Measurements from ENCODE around the gene SERPINA5. TPM values are rescaled to one million over a fixed set of nuclear protein-coding genes. Genes with fewer than 3 reads are reported as not detected.

SERPINA5 gene
- total RNA-seq, 1 experiment from 2014 or later = 1.5 TPM

DNA sequence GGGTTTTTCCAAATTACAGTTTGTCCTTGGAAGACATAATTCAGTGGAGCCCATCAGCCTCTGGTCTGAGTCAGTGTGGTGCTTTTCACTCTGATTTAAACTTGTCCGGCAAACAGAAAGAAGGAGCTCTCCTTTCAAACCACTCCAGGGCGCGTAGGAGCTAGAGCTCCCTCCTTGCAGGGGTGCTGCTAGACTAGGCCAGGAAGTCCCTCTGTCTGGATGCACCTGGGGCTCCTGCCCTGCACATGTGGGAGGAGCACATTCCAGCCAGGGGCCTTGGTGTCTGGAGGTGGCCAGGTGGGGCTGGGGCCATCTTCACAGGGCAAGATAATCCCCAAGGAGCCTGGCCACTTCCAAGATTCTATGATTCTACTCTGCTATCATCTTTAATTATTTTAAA lies 34.0 kb downstream of the SERPINA5 start (continued):
- TF ChIP-seq MXD4 (CRISPR knock-in tag; IDR thresholded peaks at IDR 0.05; ENCODE audit: borderline replicate concordance) = no peak
- TF ChIP-seq, protein P1, sequence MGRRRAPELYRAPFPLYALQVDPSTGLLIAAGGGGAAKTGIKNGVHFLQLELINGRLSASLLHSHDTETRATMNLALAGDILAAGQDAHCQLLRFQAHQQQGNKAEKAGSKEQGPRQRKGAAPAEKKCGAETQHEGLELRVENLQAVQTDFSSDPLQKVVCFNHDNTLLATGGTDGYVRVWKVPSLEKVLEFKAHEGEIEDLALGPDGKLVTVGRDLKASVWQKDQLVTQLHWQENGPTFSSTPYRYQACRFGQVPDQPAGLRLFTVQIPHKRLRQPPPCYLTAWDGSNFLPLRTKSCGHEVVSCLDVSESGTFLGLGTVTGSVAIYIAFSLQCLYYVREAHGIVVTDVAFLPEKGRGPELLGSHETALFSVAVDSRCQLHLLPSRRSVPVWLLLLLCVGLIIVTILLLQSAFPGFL (CRISPR knock-in tag; IDR thresholded peaks at IDR 0.05; ENCODE audit: borderline replicate concordance) = no peak

DNA sequence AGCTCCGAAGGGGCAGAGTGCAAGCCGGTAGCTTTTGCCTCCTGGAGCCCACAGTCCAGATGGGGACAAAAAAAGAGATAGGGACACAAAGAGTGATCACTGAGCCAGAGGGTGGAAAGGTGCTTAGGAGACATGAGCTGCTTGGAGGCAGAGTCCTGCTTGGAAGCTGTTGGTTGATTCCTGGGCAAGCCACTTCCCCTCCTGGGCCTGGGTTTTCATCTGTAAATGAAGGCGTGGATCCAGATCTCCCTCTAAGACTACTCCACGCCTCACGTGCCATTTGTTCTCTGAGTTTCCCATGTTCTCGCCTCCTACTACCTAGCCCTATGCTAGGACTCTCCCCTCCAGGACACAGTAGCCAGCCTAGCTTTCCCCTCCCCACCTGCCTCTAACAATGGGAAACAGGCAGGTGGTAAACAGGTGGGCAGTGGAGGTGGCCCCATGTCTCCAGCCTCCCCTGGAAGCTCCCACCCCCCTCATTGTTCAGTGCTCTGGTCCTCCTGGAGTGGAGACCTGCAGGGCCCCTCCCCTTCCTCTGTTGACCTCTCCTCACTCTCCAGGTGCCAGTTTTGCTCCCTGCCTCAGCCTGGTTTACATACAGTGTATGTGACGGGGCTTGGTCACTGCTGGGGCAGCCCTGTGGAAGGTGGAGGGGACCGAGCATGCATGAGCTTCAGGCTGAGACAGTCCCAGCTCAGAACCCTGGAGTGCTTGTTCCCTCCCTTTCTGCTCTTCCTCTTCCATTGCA lies 34.8 kb downstream of the SERPINA5 start:
- no peak for TF ChIP-seq ZNF219 (CRISPR knock-in tag; IDR thresholded peaks at IDR 0.05; ENCODE audit: borderline replicate concordance)
- no peak for TF ChIP-seq TCF7 (CRISPR knock-in tag; IDR thresholded peaks at IDR 0.05; ENCODE audit: low read depth)
- TF ChIP-seq, protein P2, sequence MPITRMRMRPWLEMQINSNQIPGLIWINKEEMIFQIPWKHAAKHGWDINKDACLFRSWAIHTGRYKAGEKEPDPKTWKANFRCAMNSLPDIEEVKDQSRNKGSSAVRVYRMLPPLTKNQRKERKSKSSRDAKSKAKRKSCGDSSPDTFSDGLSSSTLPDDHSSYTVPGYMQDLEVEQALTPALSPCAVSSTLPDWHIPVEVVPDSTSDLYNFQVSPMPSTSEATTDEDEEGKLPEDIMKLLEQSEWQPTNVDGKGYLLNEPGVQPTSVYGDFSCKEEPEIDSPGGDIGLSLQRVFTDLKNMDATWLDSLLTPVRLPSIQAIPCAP (CRISPR knock-in tag; IDR thresholded peaks at IDR 0.05) = no peak
- TF ChIP-seq, protein P3, sequence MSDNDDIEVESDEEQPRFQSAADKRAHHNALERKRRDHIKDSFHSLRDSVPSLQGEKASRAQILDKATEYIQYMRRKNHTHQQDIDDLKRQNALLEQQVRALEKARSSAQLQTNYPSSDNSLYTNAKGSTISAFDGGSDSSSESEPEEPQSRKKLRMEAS (CRISPR knock-in tag; IDR thresholded peaks at IDR 0.05) = no peak
- TF ChIP-seq ZNF671 (CRISPR knock-in tag; IDR thresholded peaks at IDR 0.05) = no peak
- TF ChIP-seq NFATC4 (CRISPR knock-in tag; IDR thresholded peaks at IDR 0.05) = no peak
- no peak for TF ChIP-seq ERG (CRISPR knock-in tag; IDR thresholded peaks at IDR 0.05)
- TF ChIP-seq ATF1 (CRISPR knock-in tag; IDR thresholded peaks at IDR 0.05) = no peak
- no peak for TF ChIP-seq RELA (CRISPR knock-in tag; IDR thresholded peaks at IDR 0.05; ENCODE audit: borderline replicate concordance)
- no peak for TF ChIP-seq SMAD4 (CRISPR knock-in tag; IDR thresholded peaks at IDR 0.05)
- no peak for TF ChIP-seq ARID4B (CRISPR knock-in tag; IDR thresholded peaks at IDR 0.05; ENCODE audit: borderline replicate concordance)
- TF ChIP-seq E2F1 (CRISPR knock-in tag; IDR thresholded peaks at IDR 0.05) = no peak
- ChIA-PET CTCF (interaction anchor here (1.3 to 3.5 kb wide), 2 partner anchors 55 to 129 kb away, joined by 4 to 10 read pairs; no protein-coding TSS in a partner anchor), POLR2A (no interaction called here)
- Mint-ChIP-seq H3K4me1 (no peaks in the 10 kb centered on the region), H3K36me3 (peaks cover 27% of the 10 kb centered on the region), H3K4me3 (no peak overlapping the region), H3K27ac (no peak overlapping the region), H3K9me3 (peaks cover 53% of the 10 kb centered on the region), H3K27me3 (ENCODE audit: low read depth) (peaks cover 3% of the 10 kb centered on the region)
- ATAC-seq (no peak), DNase-seq (ENCODE audit: low spot score) (no peak)

All from WTC11 (cell line).